Uterus (tissue), 2 donors: Measurements from ENCODE around the gene BAG3.

Source experiments
- POLR2A ChIP-seq, 2 donors: fragments of 450-650 bp; IDR thresholded peaks; one replicate each; pipeline ENCODE4 v1.6.1; 2016; ENCODE audit warnings: antibody characterized with exemption in 2 of 2, mild to moderate bottlenecking in 1 of 2, moderate library complexity in 1 of 2
- TF ChIP-seq, protein P1 (sequence below), 4 experiments: fragments of 200-600 bp in 2 of 4; fragments of 450-650 bp in 2 of 4; sonication (generic) in 2 of 4; IDR thresholded peaks; one replicate each; pipeline ENCODE4 v1.5.1; 2016 to 2019; ENCODE audit warnings: antibody characterized with exemption in 4 of 4, mild to moderate bottlenecking in 2 of 4, moderate library complexity in 1 of 4

DNA sequence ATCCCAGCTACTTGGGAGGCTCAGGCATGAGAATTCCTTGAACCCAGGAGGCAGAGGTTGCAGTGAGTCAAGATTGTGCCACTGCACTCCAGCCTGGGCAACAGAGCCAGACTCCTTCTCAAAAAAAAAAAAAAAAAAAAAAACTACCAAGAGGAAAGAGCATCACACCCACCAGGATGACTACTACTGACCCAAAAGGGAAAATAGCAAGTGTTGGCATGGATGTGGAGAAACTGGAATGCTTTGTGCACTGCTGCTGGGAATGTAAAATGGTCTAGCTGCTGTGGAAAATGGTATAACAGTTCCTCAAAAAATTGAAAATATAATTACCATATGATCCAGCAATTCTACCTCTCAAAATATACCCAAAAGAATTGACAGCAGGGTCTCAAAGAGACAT is 46.7 kb upstream of the BAG3 start:
- no peak for TF ChIP-seq POLR2A (IDR thresholded peaks at IDR 0.05)
- TF ChIP-seq, protein P1, sequence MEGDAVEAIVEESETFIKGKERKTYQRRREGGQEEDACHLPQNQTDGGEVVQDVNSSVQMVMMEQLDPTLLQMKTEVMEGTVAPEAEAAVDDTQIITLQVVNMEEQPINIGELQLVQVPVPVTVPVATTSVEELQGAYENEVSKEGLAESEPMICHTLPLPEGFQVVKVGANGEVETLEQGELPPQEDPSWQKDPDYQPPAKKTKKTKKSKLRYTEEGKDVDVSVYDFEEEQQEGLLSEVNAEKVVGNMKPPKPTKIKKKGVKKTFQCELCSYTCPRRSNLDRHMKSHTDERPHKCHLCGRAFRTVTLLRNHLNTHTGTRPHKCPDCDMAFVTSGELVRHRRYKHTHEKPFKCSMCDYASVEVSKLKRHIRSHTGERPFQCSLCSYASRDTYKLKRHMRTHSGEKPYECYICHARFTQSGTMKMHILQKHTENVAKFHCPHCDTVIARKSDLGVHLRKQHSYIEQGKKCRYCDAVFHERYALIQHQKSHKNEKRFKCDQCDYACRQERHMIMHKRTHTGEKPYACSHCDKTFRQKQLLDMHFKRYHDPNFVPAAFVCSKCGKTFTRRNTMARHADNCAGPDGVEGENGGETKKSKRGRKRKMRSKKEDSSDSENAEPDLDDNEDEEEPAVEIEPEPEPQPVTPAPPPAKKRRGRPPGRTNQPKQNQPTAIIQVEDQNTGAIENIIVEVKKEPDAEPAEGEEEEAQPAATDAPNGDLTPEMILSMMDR (IDR thresholded peaks at IDR 0.05), result no peak
